HG03159 (cell line): Measurements from ENCODE around the gene ZNRF2.
"Not testable (repeated sequence)": the region's sequence is repeated elsewhere in the genome, so short reads cannot be mapped to it uniquely, and the experiment has no call there.

Source experiments
- ATAC-seq: cut with Tn5 transposase; IDR thresholded peaks from one replicate; pipeline ENCODE4 v1.9.1; 2021; ENCODE audit warnings: mild to moderate bottlenecking, moderate library complexity; ENCODE audit not compliant: unreplicated experiment

Gene ZNRF2

DNA sequence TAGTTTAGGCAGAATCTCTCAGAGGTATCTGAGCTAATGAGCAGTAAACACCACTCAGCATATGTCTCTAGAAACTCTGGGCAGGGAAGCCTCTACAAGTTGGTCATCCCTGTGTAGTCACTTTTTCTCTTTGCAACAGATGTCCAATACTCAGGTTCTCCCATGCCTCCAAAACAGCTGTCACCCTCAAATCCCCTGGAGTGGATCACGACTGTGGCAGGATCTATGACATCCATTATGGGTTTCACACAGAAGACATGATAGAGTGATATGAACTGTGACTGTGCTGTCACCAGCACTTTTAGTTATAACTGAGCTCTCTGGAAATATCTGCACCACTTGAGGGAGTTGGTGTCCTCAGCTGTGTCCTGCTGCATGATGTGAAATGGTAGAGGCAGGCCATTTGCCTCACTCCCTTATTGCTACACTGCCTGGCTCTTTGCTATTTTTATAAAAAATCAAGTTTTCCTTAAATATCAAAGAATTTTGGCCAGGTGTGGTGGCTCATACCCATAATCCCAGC, 24.1 kb upstream of the ZNRF2 start:
- no peak for ATAC-seq

DNA sequence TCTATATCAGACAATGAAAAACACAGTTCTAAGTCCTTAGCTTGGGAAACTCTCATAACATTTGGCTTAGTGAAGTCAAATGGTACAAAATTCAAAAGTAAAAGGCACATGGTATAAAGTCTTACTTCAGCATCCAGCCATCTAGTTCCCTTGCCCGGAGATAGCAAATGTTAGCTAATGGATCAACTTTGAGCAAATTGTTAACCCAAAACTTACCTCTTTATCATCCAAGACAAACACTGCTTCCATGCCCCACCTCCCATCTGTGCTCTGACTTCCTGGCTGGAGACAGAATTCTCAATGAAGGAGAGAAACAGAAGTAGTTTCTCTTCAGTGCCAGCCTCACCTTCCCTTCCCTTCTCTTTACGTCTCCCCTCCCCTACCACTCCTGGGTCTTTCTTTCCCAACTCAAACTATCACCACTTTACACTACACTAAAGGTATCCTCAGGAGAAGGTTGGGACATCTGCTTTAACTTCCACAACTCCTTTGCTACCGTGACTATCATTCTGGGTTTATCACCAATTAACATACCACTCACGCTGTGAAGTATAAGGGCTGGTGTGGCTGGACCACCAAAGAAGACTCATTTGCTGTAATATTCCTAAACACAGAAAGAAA, 21.2 kb upstream of the ZNRF2 start:
- no peak for ATAC-seq

GRCh38 chr7:30264052-30264451, 20.3 kb upstream of the ZNRF2 start:
- no peak for ATAC-seq

- ATAC-seq = not testable (repeated sequence)
Observed at GRCh38 chr7:30265189-30265588, 19.2 kb upstream of the ZNRF2 start.

DNA sequence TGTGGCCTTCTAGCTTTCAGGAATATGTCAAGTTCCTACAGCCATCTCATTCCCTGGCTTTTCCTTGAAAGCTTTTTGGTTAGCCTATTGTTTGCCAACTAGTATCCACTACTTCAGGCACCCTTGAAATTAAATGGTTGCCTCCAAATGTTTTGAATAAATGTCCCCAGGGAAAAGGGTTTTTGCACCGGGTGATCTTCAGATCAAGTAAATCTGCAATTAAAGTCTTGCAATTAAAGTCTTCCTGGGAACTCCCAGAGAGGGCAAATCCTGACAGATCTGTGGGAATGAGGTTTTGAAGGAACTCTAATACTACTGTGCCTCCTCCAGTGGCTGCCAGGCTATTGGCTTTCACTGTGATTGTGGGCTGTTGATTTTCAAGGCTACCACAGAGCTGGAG, 17.7 kb upstream of the ZNRF2 start:
- ATAC-seq = no peak

GRCh38 chr7:30268586-30268985, 15.8 kb upstream of the ZNRF2 start:
- no peak for ATAC-seq

DNA sequence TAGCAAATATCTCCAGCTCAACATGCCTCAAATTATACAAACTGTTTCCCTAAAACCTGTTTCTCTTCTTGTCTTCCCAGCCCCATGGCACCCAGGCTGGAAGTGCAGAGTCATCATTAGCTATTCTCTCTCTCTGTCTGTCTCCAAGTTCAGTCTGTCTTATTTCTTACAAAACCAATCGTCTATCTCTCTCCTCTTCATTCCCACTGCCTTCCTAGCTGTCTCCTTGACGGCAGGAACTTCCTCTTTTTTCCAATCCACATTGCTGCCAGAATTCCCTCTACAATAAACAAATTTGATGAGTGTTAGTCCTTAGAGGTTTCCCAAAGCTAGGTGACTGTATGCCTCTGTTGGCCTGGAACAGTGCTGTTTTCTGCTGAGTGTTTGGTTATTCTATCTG, 14.9 kb upstream of the ZNRF2 start:
- no peak for ATAC-seq

- no peak for ATAC-seq
Observed at GRCh38 chr7:30270921-30271320, 13.5 kb upstream of the ZNRF2 start.

DNA sequence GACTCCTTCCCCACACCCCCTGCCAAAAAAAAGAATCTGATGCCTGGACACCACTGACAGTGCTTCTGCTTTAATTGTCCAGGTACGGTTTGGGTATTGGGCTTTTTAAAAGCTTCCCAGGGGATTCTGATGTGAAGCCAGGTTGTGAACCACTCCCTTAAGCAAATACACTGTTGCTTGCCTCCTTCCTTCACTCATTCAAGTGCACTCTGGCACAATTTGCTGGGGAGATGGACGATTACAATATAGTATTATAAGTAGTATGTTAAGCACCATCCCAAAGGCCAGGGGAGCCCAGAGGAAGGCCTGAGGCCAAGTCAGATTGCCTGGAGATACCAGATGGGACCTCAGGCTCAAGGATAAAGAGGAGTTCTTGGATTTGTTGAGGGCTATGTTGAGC, 12.3 kb upstream of the ZNRF2 start:
- ATAC-seq = no peak

DNA sequence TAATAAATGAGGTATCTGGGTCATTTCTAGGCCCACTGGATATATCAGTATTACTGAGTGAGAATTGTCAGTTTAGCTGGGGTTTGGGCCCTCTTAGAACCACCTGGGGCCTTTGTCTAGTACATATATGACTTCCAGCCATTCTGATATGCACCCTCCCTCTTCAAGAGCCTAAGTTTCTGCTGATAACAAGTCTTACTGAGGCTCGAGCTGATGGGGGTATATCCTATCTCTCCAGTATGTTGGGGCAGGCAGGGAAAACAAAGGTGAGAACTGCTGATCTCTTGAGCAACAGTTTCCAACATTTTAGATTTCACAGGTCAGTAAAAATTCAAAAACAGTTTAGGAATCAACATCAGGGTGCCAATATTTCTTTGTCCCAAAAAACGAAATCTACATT, 10.8 kb upstream of the ZNRF2 start:
- no peak for ATAC-seq

DNA sequence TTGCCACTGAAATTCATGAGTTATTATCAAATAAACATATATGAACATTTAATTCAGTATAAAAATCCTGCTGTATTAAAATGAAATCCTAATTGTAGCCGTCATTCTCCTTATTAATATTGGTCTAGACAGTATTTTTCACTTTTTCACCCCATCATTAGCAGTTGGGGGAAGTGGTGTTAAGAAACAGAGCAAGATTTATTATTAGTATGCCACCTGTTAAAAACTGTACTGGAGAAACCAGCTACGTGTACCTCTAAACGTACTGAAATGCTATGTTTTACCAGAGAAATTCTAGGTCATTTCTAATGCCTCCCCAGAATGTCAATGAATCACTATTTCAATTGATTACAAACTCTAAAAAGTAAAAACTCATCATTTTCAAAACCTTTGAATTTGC, 9.8 kb upstream of the ZNRF2 start:
- ATAC-seq = no peak

- no peak for ATAC-seq
Observed at GRCh38 chr7:30276203-30276900, 8.0 kb upstream of the ZNRF2 start.

DNA sequence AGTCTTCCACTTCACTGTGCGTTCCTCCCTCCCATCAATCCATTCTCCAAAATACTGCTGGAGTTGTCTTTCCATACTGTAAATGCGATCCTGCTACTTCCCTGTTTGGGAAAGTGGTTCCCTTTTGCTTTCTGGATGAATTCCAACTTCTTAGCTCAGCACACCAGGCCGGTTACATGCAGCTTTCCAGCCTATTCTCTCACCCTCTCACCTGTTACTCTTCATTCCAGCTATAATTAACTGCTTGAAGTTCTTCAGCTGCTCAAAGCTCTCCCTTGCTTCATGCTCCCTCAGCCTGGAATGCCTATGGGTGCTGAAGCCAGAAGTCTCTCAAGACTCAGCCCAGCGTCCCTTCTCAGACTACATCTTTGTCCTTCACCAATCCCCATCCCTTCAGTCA, 6.0 kb upstream of the ZNRF2 start:
- ATAC-seq = no peak

GRCh38 chr7:30278849-30279652, 5.3 kb upstream of the ZNRF2 start:
- ATAC-seq = no peak

- no peak for ATAC-seq
Observed at GRCh38 chr7:30279653-30279904, 4.8 kb upstream of the ZNRF2 start.

DNA sequence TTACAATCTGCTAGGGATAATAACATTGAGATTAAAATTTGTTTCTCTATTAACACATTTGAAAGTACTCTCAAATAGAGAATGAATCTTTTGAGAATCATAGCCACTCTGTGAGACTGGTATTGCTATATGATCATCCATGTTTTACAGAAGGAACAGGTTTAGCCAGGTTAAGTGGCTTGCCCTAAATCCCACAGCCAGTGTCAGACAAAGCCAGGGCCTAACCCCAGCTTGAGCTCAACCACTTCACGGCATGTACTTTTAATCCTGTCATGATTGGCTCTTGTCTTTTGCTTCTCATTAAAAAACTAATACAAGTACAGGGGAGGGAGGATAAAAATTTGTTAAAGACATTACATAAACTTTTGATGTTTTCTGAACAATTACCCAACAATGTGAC, 3.8 kb upstream of the ZNRF2 start:
- no peak for ATAC-seq

- no peak for ATAC-seq
Observed at GRCh38 chr7:30281263-30281662, 3.1 kb upstream of the ZNRF2 start.

DNA sequence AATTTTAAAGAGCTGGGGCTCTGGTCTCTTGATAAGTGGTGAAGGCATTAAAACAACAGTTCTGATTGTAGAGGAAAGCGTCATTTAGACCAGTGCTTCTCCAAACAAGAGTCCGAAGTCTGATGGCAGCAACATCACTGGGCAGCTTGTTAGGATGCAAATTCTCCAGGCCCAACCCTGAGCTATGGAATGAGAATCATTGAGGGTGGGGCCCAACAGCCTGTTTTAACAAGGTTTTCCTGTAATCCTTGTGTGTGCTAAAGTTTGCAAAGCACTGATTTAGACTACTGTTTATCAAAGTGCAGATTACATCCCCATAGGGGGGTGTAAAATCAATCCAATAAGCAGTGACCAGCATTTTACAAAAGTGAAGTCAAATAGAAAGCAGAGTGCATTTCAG, 2.6 kb upstream of the ZNRF2 start:
- no peak for ATAC-seq

DNA sequence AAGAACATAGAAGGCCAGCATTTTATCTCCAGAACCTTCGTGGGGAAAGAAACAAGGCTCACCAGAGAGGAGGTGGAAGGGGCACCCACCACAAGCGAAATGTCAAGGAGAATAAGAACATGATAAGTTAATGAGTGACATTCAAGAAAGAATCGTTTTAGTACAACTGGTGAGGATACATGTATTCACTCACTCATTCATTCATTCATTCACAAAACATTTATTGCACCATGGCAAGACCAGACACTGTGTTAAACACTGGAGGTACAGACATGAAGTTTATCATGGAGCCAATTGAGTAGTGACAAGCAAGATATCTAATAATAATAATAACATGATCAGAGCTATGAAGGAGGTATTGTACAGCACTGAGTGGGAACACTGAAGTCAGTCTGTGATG, 1.7 kb upstream of the ZNRF2 start:
- no peak for ATAC-seq

DNA sequence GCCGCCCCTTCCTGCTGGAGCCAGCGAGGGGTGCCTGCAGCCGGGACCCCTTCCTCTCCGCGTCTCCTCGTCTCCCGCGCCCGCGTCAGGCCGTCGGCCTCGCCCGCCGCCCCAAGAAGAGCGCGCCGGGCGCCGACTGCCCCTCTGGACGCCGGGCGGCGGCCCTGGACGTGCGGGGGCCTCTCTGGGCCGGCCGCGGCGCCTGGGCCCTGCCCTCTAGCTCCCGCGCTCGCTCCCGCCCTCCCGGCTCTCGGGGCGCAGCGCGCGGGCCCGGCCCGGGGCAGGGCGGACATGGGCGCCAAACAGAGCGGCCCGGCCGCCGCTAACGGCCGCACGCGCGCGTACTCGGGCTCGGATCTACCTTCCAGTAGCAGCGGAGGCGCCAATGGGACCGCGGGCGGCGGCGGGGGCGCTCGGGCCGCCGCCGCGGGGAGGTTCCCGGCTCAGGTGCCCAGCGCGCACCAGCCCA, 704 bp downstream of the ZNRF2 start:
- peak; percentile 20 for ATAC-seq

DNA sequence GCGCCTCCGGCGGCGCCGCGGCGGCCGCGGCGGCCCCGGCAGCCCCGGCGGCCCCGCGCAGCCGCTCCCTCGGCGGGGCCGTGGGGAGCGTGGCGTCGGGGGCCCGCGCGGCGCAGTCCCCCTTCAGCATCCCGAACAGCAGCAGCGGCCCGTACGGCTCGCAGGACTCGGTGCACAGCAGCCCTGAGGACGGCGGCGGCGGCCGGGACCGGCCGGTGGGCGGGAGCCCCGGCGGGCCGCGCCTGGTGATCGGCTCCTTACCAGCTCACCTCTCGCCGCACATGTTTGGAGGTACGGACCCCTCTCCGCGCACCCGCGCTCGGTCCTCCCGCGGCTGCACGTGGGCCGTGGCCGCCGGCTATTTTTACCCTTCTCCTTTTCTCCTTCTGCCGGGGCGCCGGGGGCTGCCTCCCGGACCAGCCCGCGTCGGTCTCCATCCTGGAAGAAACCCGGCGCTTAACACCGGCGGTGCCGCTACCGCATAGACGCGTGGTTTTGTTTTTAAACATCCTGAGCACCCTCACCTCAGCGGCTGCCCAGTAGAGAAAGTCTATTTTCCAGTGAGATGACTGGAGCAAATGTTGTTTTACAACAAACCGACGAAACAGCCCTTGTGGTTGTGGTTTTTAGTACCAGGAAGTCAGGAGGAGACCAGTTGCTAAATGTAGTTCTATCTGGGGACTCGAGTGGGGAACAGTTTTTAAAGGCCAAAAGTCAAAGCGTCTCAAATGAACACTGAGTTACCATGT, 1.3 kb downstream of the ZNRF2 start:
- peak; percentile 7 for ATAC-seq
